ENCODE results near the gene CALCOCO1.

CALCOCO1 gene, protein sequence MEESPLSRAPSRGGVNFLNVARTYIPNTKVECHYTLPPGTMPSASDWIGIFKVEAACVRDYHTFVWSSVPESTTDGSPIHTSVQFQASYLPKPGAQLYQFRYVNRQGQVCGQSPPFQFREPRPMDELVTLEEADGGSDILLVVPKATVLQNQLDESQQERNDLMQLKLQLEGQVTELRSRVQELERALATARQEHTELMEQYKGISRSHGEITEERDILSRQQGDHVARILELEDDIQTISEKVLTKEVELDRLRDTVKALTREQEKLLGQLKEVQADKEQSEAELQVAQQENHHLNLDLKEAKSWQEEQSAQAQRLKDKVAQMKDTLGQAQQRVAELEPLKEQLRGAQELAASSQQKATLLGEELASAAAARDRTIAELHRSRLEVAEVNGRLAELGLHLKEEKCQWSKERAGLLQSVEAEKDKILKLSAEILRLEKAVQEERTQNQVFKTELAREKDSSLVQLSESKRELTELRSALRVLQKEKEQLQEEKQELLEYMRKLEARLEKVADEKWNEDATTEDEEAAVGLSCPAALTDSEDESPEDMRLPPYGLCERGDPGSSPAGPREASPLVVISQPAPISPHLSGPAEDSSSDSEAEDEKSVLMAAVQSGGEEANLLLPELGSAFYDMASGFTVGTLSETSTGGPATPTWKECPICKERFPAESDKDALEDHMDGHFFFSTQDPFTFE

DNA sequence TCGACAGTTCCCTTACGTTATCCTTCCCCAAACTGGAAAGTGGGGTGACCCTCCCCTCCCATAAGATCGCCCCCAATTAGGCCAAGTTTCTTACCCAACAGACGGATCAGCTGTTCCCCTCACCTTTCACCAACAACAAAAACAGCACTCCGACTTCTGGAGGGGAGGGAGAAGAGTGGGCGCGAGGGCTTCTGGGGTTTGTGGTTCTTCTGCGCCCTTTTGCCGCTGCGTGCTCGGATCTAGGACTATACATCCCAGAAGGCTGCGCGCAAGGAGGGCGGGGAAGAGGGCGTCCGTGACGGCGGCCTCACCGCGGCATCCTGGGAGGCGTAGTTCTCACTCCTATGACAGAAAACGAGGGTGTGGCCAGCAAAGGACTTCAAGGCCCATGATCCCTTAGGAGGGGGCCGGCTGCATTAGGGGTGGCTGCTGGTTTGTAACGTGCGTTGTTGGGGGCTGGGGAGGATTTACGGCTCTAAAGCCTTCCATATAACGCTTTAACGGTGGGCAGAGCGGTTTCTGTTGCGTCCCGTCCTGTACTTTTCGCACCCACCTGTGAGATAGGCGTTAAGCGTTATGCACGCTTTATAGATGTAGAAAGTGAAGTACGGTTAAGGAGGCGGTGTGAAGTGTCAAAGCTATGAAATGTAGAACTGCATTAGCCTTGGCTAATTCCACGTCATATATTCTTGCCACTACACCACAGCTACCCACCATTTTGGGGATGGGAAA lies at the start of gene CALCOCO1:
Gene CALCOCO1 (minus strand): TSS at position 143 of the 732 bp plus-strand sequence. CDS start 2,210 bp downstream, outside the sequence.
- DNase-seq (ENCODE audit: low spot score): peak; percentile 95
- TF ChIP-seq, protein P1, sequence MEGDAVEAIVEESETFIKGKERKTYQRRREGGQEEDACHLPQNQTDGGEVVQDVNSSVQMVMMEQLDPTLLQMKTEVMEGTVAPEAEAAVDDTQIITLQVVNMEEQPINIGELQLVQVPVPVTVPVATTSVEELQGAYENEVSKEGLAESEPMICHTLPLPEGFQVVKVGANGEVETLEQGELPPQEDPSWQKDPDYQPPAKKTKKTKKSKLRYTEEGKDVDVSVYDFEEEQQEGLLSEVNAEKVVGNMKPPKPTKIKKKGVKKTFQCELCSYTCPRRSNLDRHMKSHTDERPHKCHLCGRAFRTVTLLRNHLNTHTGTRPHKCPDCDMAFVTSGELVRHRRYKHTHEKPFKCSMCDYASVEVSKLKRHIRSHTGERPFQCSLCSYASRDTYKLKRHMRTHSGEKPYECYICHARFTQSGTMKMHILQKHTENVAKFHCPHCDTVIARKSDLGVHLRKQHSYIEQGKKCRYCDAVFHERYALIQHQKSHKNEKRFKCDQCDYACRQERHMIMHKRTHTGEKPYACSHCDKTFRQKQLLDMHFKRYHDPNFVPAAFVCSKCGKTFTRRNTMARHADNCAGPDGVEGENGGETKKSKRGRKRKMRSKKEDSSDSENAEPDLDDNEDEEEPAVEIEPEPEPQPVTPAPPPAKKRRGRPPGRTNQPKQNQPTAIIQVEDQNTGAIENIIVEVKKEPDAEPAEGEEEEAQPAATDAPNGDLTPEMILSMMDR (IDR thresholded peaks at IDR 0.05; ENCODE audit: extremely low read depth, missing control alignments): no peak

DNA sequence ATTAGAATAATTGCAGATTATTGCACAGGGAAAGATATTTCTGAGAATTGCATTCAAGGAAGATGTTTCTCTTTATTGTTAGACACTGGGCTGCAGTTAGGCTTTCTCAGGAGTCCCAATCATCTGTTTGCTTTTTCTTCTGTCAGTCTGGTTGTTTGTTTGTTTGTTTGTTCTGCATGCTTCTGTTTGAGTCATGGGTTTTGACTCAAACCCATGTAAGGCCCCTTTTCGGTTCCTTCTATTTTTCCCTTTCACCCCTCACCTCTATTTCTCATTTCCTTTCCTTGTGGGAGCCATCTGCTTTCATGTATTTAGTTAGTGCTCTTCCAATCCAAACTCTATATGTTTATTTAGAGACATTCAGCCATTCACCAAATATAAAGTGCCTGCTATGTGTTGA lies 49.6 kb upstream of the CALCOCO1 start:
- TF ChIP-seq, protein P1 (IDR thresholded peaks at IDR 0.05; ENCODE audit: extremely low read depth, missing control alignments): no peak
- no peak for DNase-seq (ENCODE audit: low spot score)

DNA sequence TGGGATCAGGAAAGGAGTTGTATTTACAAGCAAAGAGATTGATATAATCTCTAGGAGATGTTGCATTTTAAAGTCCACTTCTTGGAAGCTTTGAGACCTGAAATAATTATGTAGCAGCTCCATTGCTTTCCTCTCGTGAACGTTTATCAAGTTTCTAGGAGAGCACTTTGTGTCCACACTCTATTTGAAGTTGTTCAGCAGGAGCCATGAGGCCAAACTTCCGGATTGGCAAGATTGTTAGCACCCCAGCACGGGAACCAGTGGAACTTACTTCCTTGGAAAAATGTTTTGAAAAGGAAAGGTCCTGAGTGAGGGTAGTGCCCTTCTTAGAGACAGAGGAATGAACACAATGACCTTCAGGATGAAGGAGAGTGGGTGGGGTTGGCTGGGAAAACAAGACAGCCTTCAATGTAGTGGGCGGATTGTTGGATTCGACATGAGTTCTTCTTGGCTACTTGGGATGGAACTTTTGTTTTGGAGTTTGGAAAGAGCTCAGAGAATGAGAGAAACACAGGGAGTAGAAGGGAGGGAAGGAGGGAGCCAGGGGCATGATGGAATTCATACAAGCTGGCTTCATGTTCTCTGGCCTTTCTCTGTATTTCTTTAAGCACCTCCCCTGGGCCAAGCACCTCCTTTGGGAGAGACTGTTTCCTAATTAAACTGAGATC lies 48.4 kb upstream of the CALCOCO1 start:
- DNase-seq (ENCODE audit: low spot score): no peak
- TF ChIP-seq, protein P1 (IDR thresholded peaks at IDR 0.05; ENCODE audit: extremely low read depth, missing control alignments): no peak

DNA sequence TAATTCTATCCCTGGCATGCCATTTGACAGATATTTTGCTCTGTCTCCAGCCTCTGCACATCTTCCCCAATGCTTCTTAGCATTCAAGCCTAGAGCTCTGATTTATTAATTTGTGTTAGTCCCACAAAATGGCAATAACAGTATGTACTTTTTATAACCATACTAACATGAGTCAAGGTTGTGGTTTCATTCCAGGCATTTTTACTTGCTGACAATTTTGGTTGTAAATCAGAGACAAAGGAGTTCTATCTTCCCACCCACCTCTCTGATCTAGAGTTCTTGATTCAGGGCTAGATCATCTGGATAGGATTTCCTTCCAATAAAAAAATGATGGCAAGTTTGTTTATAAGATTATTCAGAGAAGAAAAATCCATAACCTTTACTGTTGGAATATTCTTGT lies 43.0 kb upstream of the CALCOCO1 start:
- DNase-seq (ENCODE audit: low spot score): no peak
- TF ChIP-seq, protein P1 (IDR thresholded peaks at IDR 0.05; ENCODE audit: extremely low read depth, missing control alignments): no peak

DNA sequence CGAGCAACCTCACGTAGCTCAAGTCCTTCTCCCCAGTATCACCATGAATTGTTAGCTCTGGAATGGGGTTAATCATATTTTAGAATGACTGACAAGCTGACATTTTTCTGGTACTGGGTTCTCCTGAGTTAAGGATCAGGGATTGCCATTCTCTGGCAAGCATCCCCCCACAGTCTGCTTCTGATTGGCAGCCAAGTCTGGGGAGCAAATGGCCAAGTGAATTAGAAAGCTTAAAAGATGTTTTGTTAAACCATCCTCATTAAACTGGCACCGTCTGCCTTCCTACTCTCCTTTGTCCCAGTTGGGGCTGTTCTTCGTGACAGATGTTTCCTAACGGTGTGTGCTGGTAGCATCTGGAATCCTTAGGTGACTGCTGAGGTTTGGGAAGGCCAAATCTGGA lies 41.7 kb upstream of the CALCOCO1 start:
- TF ChIP-seq, protein P1 (IDR thresholded peaks at IDR 0.05; ENCODE audit: extremely low read depth, missing control alignments): no peak
- DNase-seq (ENCODE audit: low spot score): no peak

DNA sequence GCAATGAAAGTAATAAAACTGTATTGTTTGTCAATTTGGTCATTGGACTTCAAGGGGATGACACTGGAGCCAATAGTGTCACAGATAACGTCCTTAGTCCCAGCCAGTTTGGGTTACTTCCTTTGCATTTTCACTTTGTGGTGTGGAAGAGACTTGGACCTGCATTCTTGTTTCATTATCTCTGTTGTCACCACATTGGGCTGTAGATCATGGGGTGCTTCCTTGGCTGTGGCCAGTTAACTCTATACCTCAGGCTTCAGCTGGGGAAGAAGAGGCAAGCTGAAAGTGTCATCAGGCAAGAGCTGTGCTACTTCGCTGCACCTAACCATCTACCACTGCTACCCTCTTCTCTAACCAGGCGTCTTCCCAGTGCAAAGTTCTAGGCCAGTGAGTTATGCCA lies 39.6 kb upstream of the CALCOCO1 start:
- TF ChIP-seq, protein P1 (IDR thresholded peaks at IDR 0.05; ENCODE audit: extremely low read depth, missing control alignments): no peak
- DNase-seq (ENCODE audit: low spot score): no peak
